Astrocyte (in vitro differentiated cells and primary cell): Measurements from ENCODE around the gene ARNT2.

Experiments
- CTCF ChIP-seq: IDR thresholded peaks from 2 replicates; pipeline ENCODE4 v1.5.1; 2011; ENCODE audit warnings: low read depth, mild to moderate bottlenecking, inconsistent platforms, low read length, moderate library complexity; ENCODE audit not compliant: insufficient read depth
- EZH2 ChIP-seq: IDR thresholded peaks from 2 replicates; pipeline ENCODE4 v1.6.1; 2012; ENCODE audit warnings: mild to moderate bottlenecking, low read length, inconsistent platforms; ENCODE audit not compliant: insufficient read depth

GRCh38 chr15:80619680-80620079 is 215.5 kb downstream of the ARNT2 start:
- TF ChIP-seq CTCF = no peak
- no peak for TF ChIP-seq EZH2
